ENCODE measurements around the gene ZNF480.
"Not testable (repeated sequence)": the region's sequence is repeated elsewhere in the genome, so short reads cannot be mapped to it uniquely, and the experiment has no call there.

Gene ZNF480

GRCh38 chr19:52296773-52297600 lies at the start of gene ZNF480:
Gene ZNF480 (plus strand): TSS chr19:52297169. CDS start chr19:52300413, 3,244 bp downstream.
- DNase-seq = peak; percentile 83 to 85

GRCh38 chr19:52248241-52248640 lies 48.7 kb upstream of the ZNF480 start:
- peak; percentile 54 to 64 for DNase-seq

GRCh38 chr19:52258426-52258825 lies 38.5 kb upstream of the ZNF480 start:
- no peak for DNase-seq

- DNase-seq = not testable (repeated sequence)
Observed at GRCh38 chr19:52265556-52265955, 31.4 kb upstream of the ZNF480 start.

- peak; percentile 94 to 95 for DNase-seq
Observed at GRCh38 chr19:52269338-52270261, 27.4 kb upstream of the ZNF480 start, which contains the start of gene ZNF766. Gene ZNF766 (plus strand): TSS chr19:52269587. CDS start chr19:52269614, 27 bp downstream.

- peak; percentile 5 to 6 for DNase-seq
Observed at GRCh38 chr19:52270266-52270885, 26.6 kb upstream of the ZNF480 start.

- no peak for DNase-seq
Observed at GRCh38 chr19:52273301-52273700, 23.7 kb upstream of the ZNF480 start.

- no peak for DNase-seq
Observed at GRCh38 chr19:52274191-52274590, 22.8 kb upstream of the ZNF480 start.

- no peak for DNase-seq
Observed at GRCh38 chr19:52275988-52276387, 21.0 kb upstream of the ZNF480 start.

GRCh38 chr19:52277471-52277870 lies 19.5 kb upstream of the ZNF480 start:
- no peak for DNase-seq

- DNase-seq = no peak
Observed at GRCh38 chr19:52286256-52286655, 10.7 kb upstream of the ZNF480 start.

- DNase-seq = no peak
Observed at GRCh38 chr19:52291781-52292180, 5.2 kb upstream of the ZNF480 start.

GRCh38 chr19:52292946-52293345 lies 4.0 kb upstream of the ZNF480 start:
- not testable (repeated sequence) for DNase-seq

- no peak for DNase-seq
Observed at GRCh38 chr19:52296400-52296772, 583 bp upstream of the ZNF480 start.

- DNase-seq = no peak
Observed at GRCh38 chr19:52297601-52298364, 814 bp downstream of the ZNF480 start.

GRCh38 chr19:52307275-52307674 lies 10.3 kb downstream of the ZNF480 start:
- peak in 1 of 2 donors; percentile 7 for DNase-seq

GRCh38 chr19:52322429-52322828 lies 25.5 kb downstream of the ZNF480 start:
- DNase-seq = no peak

GRCh38 chr19:52331757-52332156 lies 34.8 kb downstream of the ZNF480 start:
- DNase-seq = no peak

GRCh38 chr19:52335768-52336116 lies 38.8 kb downstream of the ZNF480 start:
- DNase-seq = no peak

GRCh38 chr19:52336117-52336790 lies 39.3 kb downstream of the ZNF480 start, which contains the start of gene ZNF610:
Gene ZNF610 (plus strand): TSS chr19:52336243. CDS start chr19:52349173, 12,930 bp downstream.
- peak; percentile 85 to 86 for DNase-seq

GRCh38 chr19:52336791-52337381 lies 39.9 kb downstream of the ZNF480 start:
- DNase-seq = no peak
